Brain microvascular endothelial cell (primary cell): ENCODE data around the gene COL27A1.

Experiments
- DNase-seq: peaks from one replicate; pipeline ENCODE4 v3.0.0-alpha.2; 2020
- H3K27ac ChIP-seq: fragments of 250-450 bp; sonication (Bioruptor Pico); 2 replicates; pipeline ENCODE4 v1.5.1; 2020; ENCODE audit warnings: mild to moderate bottlenecking, moderate library complexity
- H3K27me3 ChIP-seq: fragments of 250-450 bp; sonication (Bioruptor Pico); replicated peaks from 2 replicates; pipeline ENCODE4 v1.5.1; 2020; ENCODE audit warnings: mild to moderate bottlenecking
- H3K36me3 ChIP-seq: fragments of 250-450 bp; sonication (Bioruptor Pico); replicated peaks from 2 replicates; pipeline ENCODE4 v1.5.1; 2020; ENCODE audit warnings: mild to moderate bottlenecking
- H3K4me3 ChIP-seq: 2 replicates; pipeline ENCODE4 v1.5.1; 2011; ENCODE audit warnings: low read depth, mild to moderate bottlenecking, control low read depth, low read length, moderate library complexity
- in situ Hi-C: cut with HindIII; loops from 2 replicates; pipeline ENCODE4 v1.10.0; 2017; ENCODE audit warnings: low sequenced_read_pairs, low pct_ligation_motif_present
- TF ChIP-seq, protein P1 (sequence below): IDR thresholded peaks from 2 replicates; pipeline ENCODE4 v1.5.1; 2011; ENCODE audit warnings: low read depth, mild to moderate bottlenecking, moderate library complexity, low read length, control low read depth, inconsistent platforms; ENCODE audit errors: missing control alignments

Gene COL27A1

DNA sequence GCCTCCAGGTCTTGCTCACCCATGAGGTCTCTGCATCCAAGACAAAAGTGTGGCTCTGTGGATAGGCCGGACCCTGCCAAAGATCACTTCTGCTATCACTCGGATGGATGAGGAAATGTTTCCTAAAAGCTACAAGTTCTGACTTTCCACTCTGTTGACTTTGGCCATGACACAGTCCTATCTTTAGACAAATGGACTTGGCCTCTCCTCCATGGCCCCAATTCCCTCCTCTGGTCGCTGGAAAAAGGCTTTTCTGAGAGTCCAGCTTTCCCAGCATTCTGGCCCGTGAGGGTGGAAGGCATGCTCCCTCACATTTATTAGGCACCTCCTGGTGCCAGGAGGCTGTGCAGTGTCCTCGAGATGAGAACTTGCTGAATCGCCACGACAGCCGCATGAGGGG lies 83.1 kb downstream of the COL27A1 start:
- Histone ChIP-seq H3K4me3 (no peak overlapping the region), H3K27me3 (no peaks in the 10 kb centered on the region), H3K27ac (no peak overlapping the region), H3K36me3 (no peaks in the 10 kb centered on the region)
- no peak for DNase-seq
- TF ChIP-seq, protein P1, sequence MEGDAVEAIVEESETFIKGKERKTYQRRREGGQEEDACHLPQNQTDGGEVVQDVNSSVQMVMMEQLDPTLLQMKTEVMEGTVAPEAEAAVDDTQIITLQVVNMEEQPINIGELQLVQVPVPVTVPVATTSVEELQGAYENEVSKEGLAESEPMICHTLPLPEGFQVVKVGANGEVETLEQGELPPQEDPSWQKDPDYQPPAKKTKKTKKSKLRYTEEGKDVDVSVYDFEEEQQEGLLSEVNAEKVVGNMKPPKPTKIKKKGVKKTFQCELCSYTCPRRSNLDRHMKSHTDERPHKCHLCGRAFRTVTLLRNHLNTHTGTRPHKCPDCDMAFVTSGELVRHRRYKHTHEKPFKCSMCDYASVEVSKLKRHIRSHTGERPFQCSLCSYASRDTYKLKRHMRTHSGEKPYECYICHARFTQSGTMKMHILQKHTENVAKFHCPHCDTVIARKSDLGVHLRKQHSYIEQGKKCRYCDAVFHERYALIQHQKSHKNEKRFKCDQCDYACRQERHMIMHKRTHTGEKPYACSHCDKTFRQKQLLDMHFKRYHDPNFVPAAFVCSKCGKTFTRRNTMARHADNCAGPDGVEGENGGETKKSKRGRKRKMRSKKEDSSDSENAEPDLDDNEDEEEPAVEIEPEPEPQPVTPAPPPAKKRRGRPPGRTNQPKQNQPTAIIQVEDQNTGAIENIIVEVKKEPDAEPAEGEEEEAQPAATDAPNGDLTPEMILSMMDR = no peak
- in situ Hi-C loops = no loop called here

DNA sequence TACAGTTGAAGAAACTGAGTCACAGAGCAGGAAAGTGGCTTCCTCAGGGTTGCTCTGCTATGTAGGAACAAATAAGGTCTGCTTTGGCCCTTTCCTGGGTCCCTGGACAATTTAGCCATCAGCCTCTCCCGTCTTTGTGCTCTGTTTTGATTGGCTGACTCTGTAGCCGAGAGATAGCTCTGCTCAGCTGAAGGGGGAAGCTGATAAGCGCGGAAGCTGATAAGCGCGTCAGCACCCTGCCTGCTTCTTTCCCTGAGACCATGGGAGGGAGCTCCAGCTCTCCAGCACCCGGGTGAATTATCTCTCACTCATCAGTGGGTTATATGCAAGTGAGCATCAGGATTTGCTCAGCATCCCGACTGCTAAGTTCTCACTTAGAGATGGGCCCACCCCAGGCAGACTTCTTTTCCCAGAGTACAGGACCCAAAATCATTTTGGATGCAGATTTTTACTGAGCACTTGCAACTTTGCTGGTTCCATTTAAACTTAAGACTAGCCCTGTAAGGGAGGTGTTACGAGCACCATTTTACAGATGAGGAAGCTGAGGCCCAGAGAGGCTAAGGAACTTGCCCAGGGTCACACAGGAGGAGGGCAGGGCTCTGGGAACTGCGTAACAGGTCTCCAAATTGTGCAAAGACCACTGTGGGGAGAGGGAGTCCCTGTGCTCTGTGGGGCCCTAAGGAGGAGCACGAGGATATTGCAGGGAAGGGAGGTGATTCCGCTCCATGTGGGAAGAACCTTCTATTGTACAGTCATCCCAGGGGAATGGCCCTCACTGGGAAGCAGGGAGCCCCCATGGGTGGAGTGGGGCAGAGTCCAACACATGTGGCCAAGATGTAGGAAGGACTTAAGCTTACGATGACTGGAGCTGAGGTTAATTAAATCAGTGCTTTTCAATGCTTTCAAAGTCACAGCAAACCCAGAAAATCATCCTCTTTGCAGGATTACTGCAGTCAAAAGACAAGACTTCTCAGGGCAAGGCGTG lies 83.8 kb downstream of the COL27A1 start:
- in situ Hi-C loops = no loop called here
- Histone ChIP-seq H3K4me3 (no peak overlapping the region), H3K27me3 (no peaks in the 10 kb centered on the region), H3K36me3 (no peaks in the 10 kb centered on the region), H3K27ac (no peak overlapping the region)
- DNase-seq = peak; percentile 66
- TF ChIP-seq, protein P1 = peak; percentile 74

DNA sequence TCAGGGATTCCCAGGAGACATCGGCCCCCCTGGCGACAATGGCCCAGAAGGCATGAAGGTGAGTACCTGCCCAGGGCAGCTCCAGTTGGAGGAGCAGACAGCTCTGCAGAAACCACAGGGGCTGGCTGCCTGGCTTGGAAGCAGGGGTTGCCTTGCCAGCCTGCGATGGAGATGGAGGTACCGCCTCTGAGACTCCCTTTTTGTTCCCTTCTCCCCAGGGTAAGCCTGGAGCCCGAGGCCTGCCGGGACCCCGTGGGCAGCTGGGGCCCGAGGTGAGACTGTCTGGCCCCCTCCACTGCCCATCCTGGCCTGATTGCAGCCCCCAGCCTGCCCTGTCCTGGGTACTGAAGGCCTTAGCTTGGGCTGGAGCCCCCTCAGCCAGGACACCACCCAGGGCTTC lies 84.9 kb downstream of the COL27A1 start:
- Histone ChIP-seq H3K27me3 (no peaks in the 10 kb centered on the region), H3K36me3 (no peaks in the 10 kb centered on the region), H3K27ac (no peak overlapping the region), H3K4me3 (no peak overlapping the region)
- TF ChIP-seq, protein P1 = no peak
- in situ Hi-C loops = no loop called here
- DNase-seq = no peak

DNA sequence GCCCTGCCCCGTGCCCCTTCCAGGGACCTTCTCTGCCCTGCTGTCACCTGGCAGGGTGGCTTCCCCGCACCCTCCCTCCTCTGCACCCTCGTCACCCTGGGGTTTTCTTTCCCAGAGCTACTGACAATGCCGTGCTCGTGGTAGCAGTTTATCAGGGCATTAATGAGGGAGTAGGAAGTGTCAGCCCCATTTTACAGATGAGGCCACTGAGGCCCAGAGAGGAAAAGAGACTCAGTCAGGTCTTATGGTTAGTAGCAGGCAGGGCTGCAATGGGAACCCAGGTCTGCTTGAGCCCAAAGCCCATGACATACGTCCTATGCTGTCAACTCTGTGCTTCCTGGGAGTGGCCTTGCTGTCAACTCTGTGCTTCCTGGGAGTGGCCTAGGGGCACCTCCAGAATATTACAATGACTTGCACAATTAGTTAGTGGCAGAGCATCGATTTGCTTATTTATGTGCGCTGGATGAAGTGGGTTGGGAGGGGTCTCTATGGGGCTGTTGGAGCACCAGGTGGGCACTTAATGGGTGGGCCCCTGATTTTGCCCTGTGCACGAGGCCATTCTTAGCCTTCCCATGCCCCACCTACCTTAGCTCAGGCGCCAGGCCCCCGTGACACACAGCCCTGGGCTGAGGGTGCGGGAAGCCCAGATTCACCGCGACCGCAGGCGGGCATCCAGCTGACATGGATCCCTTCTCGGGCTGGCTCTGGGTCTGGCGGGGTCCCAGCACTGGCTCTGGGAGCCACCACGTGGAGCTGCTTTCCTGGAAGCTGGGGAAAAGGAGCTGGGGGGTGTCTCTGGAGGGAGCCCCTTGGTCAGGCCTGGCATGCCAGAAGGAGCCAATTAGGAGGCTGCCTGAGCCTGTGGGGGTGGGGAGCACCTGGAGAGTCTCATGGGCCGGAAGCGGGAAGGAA lies 85.6 kb downstream of the COL27A1 start:
- TF ChIP-seq, protein P1 = no peak
- Histone ChIP-seq H3K27me3 (no peaks in the 10 kb centered on the region), H3K36me3 (no peaks in the 10 kb centered on the region), H3K4me3 (no peak overlapping the region), H3K27ac (no peak overlapping the region)
- in situ Hi-C loops = no loop called here
- no peak for DNase-seq

DNA sequence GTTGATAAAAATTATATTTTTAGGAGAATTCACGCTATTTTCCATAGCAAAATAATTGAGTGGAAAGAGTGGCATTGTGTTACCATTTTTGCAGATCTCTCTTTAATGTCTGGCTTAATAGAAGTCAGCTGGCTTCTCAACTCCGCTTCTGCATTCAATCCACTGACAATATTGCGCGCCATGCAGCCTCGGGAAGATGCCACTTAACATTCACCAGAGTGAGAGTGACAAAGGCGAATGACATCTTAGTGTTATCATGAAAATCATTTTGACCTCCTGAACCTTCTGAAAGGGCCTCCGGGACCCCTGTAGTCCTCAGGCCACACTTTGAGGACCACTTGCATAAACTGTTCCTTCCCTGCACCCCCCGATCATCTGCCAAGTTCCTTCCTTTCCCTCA lies 87.5 kb downstream of the COL27A1 start:
- TF ChIP-seq, protein P1 = no peak
- H3K27ac ChIP-seq = no peak overlapping the region
- in situ Hi-C loops = no loop called here
- no peak overlapping the region for H3K4me3 ChIP-seq
- no peaks in the 10 kb centered on the region for H3K36me3 ChIP-seq
- no peak for DNase-seq
- H3K27me3 ChIP-seq = no peaks in the 10 kb centered on the region
